Thymus (tissue), 11 donors: ENCODE measurements around the gene CD72. TPM values are rescaled to one million over a fixed set of nuclear protein-coding genes. Genes with fewer than 3 reads are reported as not detected.
"Not testable (repeated sequence)": the region's sequence is repeated elsewhere in the genome, so short reads cannot be mapped to it uniquely, and the experiment has no call there.

Experiments
- DNase-seq, 9 donors: peaks; one replicate each; pipeline ENCODE4 v3.0.0-alpha.2; 2013; ENCODE audit warnings: low spot score in 9 of 9, low read depth in 6 of 9, missing footprints in 1 of 9
- H3K27ac ChIP-seq, 2 donors: one replicate each; pipeline ENCODE4 v1.5.1; 2013; ENCODE audit warnings: control low read depth in 1 of 2, low read depth in 1 of 2, low read length in 1 of 2, mild to moderate bottlenecking in 1 of 2, moderate library complexity in 1 of 2
- H3K27me3 ChIP-seq, 2 donors: one replicate each; pipeline ENCODE4 v1.5.1; 2013; ENCODE audit warnings: low read length in 1 of 2; ENCODE audit not compliant: control insufficient read depth in 2 of 2, insufficient read depth in 1 of 2
- H3K36me3 ChIP-seq, 2 donors: one replicate each; pipeline ENCODE4 v1.5.1; 2013; ENCODE audit warnings: low read length in 1 of 2, mild to moderate bottlenecking in 1 of 2, moderate library complexity in 1 of 2; ENCODE audit not compliant: control insufficient read depth in 2 of 2, insufficient read depth in 2 of 2
- H3K4me1 ChIP-seq, 2 donors: one replicate each; pipeline ENCODE4 v1.5.1; 2013; ENCODE audit warnings: low read length in 2 of 2; ENCODE audit not compliant: control insufficient read depth in 2 of 2, insufficient read depth in 2 of 2
- H3K4me3 ChIP-seq, 2 donors: one replicate each; pipeline ENCODE4 v1.5.1; 2013; ENCODE audit warnings: low read length in 2 of 2, control low read depth in 1 of 2, mild to moderate bottlenecking in 1 of 2
- H3K9me3 ChIP-seq, 2 donors: one replicate each; pipeline ENCODE4 v1.5.1; 2013; ENCODE audit warnings: low read length in 1 of 2, mild to moderate bottlenecking in 1 of 2; ENCODE audit not compliant: control insufficient read depth in 2 of 2, insufficient read depth in 1 of 2
- WGBS: extraction: QIAGEN DNeasy Blood & Tissue Kit; methylation state at CpG from one replicate; pipeline ENCODE4 v1.1.7; 2013; 5-methylcytosine and 5-hydroxymethylcytosine counted together
- polyA plus RNA-seq: library from polyadenylated mRNA; stranded (reverse); fragments of 200-250 nt; gene quantifications from one replicate; pipeline ENCODE4 v1.2.3, GENCODE V29; 2013
- total RNA-seq: library from RNA; stranded (reverse); fragments of 120-200 nt; gene quantifications from one replicate; pipeline ENCODE4 v1.2.4, GENCODE V29; 2013
- donor health status: healthy.

The CD72 gene
- total and polyA plus RNA-seq, 2 donors = 6.8 to 23.6 TPM

DNA sequence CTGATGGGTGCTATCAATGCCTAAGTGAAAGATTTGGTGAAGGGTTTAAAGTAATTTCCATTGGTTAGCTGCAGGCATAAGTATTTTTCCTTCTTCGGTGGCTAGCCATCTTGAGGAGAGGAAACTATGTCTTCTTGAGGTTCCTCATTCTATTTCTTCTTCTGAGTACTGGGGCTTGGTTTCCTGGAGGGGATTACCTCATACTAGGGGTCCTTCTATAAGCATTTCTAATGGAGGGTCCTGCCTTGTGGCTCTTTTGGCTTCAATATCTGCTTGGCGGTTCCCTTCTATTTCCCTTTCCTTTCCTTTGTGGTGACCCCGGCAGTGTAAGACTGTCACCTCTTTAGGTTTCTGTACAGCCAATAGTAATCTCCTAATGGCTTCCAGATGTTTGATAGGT lies 23.3 kb upstream of the CD72 start:
- H3K4me1 ChIP-seq = peaks cover 12 to 22% of the 10 kb centered on the region in 2 donors
- not testable (repeated sequence) for DNase-seq, H3K36me3 ChIP-seq, H3K4me3 ChIP-seq, H3K27me3 ChIP-seq, H3K9me3 ChIP-seq, H3K27ac ChIP-seq
- 64% methylated on average over 3 of the region's 3 CpGs for WGBS

DNA sequence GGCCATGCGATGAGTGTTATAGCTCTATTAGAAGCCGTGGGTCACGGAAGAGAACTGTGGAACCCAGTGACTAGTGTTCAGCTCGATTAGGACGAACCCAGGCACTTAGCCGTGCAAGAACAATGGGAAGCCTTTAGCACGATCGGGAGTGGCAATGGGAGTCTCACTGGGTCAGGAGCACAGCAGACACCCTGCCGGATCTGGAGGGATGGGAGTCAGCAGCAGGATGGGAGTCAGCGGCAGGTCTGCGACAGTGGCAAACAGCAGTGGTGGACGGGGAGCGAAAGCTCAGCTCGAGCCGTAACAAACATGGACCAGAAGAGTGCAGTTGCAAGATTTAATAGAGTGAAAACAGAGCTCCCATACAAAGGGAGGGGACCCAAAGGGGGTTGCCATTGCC lies 22.2 kb upstream of the CD72 start:
- not testable (repeated sequence) for H3K4me3 ChIP-seq, DNase-seq, H3K36me3 ChIP-seq, H3K27ac ChIP-seq, H3K9me3 ChIP-seq, H3K27me3 ChIP-seq
- WGBS = over 99% methylated on average over 15 of the region's 15 CpGs
- H3K4me1 ChIP-seq = peaks cover 9 to 18% of the 10 kb centered on the region in 2 donors

DNA sequence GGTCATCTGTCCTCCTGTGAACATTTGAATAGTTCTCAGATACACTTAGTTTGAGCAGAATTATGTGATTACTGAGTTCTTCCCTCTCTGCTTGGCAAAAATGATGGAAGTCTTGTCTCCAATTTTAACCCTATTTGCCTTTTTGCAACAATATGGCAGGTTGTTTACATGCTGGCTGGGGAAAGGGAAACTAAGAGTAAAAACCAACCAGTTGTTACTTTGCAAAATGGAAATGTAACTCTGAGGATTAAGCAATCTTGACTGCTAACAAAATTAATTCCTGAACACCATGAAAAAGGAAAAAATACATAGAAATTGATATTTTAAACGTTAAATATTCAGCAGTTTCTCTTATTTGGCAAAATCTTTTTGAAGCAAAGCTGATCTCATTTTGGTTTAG lies 21.4 kb upstream of the CD72 start:
- peaks cover 8 to 10% of the 10 kb centered on the region in 2 donors for H3K4me1 ChIP-seq
- peak overlapping the region in 1 of 2 donors; percentile 56 for H3K27ac ChIP-seq
- DNase-seq = no peak

DNA sequence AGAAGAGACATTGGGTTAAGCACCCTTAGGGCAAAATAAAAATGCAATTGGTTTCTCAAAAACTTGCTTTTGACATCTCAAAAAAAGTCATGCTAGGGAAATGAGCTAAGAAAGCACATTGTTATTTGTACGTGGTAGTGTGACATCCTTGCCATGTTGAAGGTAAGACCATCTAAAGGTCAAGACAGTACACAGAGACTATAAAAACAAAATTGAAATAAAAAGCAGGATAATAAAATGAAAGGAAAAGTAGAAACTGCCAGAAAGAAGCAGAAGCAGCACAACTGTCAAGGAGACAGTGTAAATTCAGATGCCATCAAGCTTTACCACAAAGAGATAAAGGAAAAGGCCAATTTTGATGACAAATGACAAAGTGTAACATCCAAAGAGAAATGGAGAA lies 21.0 kb upstream of the CD72 start:
- H3K4me1 ChIP-seq = not testable (repeated sequence)
- peak overlapping the region in 1 of 2 donors; percentile 56 for H3K27ac ChIP-seq
- 60% methylated on average over 1 of the region's 1 CpG for WGBS

More for the DNA sequence above, 21.4 kb upstream of the CD72 start:
- Histone ChIP-seq H3K9me3 (no peaks in the 10 kb centered on the region), H3K4me3 (no peak overlapping the region), H3K36me3 (peaks cover 0 to 8% of the 10 kb centered on the region in 2 donors), H3K27me3 (no peaks in the 10 kb centered on the region)
- WGBS = 100% methylated on average over 1 of the region's 1 CpG

DNA sequence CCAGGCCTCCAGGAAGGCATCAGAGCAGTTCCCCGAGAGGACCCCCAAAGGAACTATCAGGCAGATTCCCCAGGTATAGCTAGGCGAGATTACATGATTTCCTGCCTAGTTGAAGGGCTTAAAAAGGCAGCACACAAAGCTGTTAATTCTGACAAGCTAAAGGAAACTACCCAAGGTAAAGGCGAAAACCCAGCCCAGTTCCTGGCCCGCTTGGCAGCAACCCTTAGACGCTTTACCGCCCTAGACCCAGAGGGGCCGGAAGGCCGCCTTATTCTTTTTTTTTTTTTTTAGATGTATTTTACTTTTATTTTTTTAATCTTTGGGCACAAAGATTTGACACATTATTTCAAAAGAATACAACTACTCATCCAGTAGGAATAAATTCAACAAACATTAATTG lies 20.5 kb upstream of the CD72 start:
- DNase-seq = peak in 1 of 9 donors; percentile 54
- H3K4me3 ChIP-seq, H3K36me3 ChIP-seq, H3K27me3 ChIP-seq, H3K9me3 ChIP-seq, H3K4me1 ChIP-seq: not testable (repeated sequence)
- H3K27ac ChIP-seq = peak overlapping the region; percentile 18 to 23
- 35% methylated on average over 7 of the region's 8 CpGs for WGBS

More for the DNA sequence above, 21.0 kb upstream of the CD72 start:
- not testable (repeated sequence) for H3K36me3 ChIP-seq, DNase-seq, H3K9me3 ChIP-seq, H3K27me3 ChIP-seq, H3K4me3 ChIP-seq

DNA sequence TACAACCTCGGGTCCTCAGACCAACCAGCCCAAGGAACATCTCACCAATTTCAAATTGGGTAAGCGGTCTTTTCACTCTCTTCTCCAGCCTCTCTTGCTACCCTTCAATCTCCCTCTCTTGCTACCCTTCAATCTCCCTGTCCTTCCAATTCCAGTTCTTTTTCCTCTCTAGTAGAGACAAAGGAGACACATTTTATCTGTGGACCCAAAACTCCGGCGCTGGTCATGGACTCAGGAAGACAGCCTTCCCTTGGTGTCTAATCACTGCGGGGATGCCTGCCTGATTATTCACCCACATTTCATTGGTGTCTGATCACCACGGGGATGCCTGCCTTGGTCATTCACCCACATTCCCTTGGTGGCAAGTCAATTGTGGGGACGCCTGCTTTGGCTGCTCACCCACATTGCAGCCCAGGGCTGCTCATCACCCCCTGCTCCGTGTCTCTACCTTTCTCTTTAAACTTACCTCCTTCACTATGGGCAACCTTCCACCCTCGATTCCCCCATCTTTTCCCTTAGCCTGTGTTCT lies 19.3 kb upstream of the CD72 start:
- H3K4me1 ChIP-seq = not testable (repeated sequence)

DNA sequence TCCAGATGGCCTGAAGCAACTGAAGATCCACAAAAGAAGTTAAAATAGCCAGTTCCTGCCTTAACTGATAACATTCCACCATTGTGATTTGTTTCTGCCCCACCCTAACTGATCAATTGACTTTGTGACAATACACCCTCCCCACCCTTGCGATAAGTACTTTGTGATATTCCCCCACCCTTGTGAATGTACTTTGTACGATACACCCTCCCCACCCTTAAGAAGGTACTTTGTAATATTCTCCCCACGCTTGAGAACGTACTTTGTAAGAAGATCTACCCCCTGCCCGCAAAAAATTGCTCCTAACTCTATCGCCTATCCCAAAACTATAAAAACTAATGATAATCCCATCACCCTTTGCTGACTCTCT lies 18.6 kb upstream of the CD72 start:
- not testable (repeated sequence) for DNase-seq, H3K4me1 ChIP-seq, H3K27me3 ChIP-seq, H3K9me3 ChIP-seq, H3K4me3 ChIP-seq, H3K36me3 ChIP-seq, H3K27ac ChIP-seq
- WGBS = 97% methylated on average over 6 of the region's 6 CpGs

More for the DNA sequence above, 19.3 kb upstream of the CD72 start:
- DNase-seq, H3K4me3 ChIP-seq, H3K27ac ChIP-seq, H3K9me3 ChIP-seq, H3K27me3 ChIP-seq, H3K36me3 ChIP-seq: not testable (repeated sequence)
- 99% methylated on average over 9 of the region's 9 CpGs for WGBS

DNA sequence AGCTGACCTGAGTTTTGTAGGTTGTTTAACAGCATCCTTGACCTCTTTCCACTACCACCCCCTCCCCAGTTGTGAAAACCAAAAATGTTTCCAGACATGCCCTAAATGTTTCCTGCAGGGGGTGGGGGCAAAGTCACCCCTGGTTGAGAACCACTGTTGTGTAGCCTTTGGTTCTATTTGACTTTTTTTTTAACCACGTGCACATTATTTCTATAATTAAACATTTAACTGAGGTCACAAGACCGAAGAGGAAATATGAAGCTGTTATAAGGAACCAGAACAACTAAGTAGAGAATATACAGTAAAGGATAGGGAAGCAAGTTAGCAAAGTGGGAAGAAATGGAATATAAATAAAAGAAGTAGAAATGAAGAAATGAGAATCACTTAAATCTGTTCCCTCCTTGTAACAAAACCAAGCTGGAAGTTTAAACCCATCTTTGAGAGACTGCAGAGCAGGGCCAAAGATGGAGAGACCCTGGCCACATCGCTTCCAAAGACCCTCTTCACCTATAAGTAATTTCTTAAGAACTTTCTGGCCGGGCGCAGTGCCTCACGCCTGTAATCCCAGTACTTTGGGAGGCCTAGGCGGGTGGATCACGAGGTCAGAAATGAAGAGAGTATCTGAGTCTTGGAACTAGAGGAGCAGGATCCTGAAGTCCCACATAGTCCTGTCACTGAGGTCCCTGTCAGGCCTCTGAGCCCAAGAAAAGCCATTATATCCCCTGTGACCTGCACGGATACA lies 18.1 kb upstream of the CD72 start:
- WGBS = 81% methylated on average over 9 of the region's 9 CpGs
- DNase-seq = no peak
- Histone ChIP-seq H3K9me3 (no peaks in the 10 kb centered on the region), H3K27me3 (no peaks in the 10 kb centered on the region), H3K36me3 (no peaks in the 10 kb centered on the region), H3K4me3 (no peak overlapping the region), H3K4me1 (peaks cover 5 to 7% of the 10 kb centered on the region in 2 donors), H3K27ac (no peak overlapping the region)

DNA sequence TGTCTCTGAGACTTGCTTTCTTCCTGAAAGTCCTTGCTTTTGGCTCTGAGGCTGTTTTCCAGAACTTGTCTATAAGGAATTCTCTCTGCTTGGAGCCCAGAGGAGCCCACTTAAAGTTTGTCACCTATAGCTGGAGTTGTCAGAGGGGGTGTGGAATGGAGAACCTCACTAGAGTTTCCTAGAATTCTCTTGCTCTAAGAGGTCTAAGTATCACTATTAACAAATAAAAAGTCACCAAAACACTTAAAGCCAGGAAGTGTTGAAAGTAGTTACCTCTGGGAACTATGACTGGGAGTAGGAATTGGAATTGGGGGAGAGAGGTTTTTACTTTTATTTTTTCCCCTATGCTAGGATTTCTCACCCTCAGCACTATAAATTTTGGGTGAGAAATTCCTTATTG lies 17.5 kb upstream of the CD72 start:
- no peaks in the 10 kb centered on the region for H3K36me3 ChIP-seq
- H3K4me3 ChIP-seq = no peak overlapping the region
- peaks cover 5 to 7% of the 10 kb centered on the region in 2 donors for H3K4me1 ChIP-seq
- no peak for DNase-seq
- no peak overlapping the region for H3K27ac ChIP-seq
- H3K27me3 ChIP-seq = no peaks in the 10 kb centered on the region
- no peaks in the 10 kb centered on the region for H3K9me3 ChIP-seq
